A549 treated with RU486 at 1 μM for 4 hours (cell line): Measurements from ENCODE around the gene PEAK1. TPM values are rescaled to one million over a fixed set of nuclear protein-coding genes. Genes with fewer than 3 reads are reported as not detected.

Experiments
- total RNA-seq: library from RNA; stranded (reverse); fragments of 200-300 nt; extraction: Qiagen RNA extraction; gene quantifications from 5 replicates; pipeline ENCODE4 v1.2.3, GENCODE V29; 2022; ENCODE audit warnings: low read depth

Gene PEAK1, protein sequence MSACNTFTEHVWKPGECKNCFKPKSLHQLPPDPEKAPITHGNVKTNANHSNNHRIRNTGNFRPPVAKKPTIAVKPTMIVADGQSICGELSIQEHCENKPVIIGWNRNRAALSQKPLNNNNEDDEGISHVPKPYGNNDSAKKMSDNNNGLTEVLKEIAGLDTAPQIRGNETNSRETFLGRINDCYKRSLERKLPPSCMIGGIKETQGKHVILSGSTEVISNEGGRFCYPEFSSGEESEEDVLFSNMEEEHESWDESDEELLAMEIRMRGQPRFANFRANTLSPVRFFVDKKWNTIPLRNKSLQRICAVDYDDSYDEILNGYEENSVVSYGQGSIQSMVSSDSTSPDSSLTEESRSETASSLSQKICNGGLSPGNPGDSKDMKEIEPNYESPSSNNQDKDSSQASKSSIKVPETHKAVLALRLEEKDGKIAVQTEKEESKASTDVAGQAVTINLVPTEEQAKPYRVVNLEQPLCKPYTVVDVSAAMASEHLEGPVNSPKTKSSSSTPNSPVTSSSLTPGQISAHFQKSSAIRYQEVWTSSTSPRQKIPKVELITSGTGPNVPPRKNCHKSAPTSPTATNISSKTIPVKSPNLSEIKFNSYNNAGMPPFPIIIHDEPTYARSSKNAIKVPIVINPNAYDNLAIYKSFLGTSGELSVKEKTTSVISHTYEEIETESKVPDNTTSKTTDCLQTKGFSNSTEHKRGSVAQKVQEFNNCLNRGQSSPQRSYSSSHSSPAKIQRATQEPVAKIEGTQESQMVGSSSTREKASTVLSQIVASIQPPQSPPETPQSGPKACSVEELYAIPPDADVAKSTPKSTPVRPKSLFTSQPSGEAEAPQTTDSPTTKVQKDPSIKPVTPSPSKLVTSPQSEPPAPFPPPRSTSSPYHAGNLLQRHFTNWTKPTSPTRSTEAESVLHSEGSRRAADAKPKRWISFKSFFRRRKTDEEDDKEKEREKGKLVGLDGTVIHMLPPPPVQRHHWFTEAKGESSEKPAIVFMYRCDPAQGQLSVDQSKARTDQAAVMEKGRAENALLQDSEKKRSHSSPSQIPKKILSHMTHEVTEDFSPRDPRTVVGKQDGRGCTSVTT (N-terminal part only)
- total RNA-seq, result 5.0 to 9.7 TPM (median 9.4 TPM) in 5 replicates

DNA sequence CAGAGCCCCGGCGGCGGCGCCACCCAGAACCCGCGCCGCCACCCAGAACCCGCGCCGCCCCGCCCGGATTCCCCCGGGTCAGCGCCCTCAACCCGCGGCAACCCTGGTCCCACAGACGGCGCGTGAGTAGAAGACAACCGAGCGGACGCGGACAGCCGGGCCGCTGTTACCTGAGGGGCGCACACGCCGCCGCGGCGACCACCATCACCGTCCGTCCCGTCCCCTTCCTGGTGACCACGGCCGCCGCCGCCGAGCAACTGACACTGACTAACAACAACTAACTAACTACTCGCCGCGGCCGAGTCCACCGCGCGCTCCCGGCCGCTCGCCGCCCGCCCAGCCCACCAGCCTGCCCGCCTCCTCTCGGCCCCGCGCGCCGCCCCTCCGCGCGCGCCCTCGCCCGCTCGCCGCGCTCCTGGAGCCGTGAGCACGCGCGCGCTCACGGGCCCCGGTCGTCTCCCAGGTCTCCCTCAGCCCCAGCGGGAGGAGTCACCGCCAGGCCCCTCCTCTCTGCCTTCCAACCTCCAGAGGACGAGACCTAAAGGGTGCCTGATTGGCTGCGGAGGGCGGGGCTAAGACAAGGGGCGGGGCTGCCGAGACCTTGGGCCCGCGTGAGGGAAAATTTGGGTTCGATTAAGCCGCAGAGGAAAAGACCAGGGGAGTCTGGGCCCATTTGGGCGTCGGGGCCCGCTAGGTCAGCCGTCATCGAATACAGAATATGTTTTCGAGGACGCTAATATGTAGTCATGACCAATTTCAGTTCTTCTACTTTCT is at the start of gene PEAK1:
TSS of gene PEAK1 (minus strand) at position 269 of the 774 bp plus-strand sequence. CDS start 238,178 bp downstream, outside the sequence.

DNA sequence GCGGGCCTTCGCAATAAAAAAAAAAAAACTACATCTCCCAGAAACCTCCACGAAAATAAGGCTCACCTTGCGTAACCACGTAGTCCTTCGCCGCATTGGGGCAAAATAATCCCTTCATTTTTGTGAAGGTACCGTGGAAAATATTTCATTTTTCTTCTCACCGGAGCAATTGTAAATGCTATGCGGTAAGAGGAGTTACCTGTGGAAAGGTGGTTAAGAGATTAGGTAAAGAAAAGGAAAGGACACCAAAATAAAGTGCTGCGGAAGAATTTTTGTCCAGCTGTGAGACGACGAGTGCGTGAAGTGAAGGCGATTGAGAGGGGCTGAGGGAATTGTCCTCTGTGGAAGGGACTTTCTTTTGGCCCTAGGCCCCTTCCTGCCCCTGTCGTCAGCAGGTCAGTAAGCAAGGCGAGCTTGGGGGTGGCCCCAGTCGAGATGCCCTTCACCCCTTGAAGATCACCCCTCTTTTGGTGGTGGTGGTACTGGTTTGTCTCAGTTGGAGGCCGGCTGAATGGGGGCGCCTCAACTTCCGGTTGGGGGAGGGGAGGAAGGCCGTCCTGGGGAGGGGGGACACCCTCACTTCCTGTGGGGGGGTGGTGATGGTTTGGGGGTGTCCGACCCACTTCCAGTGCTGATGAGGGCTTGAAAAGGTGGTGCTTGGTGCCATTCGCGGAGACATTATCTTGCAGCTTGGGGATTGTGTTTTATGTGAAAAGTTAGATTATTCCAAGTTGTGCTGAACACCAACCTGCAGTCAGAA is 886 bp upstream of the PEAK1 start, which contains the start of gene HMG20A:
TSS of gene HMG20A (plus strand) at position 279 of the 760 bp plus-strand sequence. CDS start 37,520 bp downstream, outside the sequence.

DNA sequence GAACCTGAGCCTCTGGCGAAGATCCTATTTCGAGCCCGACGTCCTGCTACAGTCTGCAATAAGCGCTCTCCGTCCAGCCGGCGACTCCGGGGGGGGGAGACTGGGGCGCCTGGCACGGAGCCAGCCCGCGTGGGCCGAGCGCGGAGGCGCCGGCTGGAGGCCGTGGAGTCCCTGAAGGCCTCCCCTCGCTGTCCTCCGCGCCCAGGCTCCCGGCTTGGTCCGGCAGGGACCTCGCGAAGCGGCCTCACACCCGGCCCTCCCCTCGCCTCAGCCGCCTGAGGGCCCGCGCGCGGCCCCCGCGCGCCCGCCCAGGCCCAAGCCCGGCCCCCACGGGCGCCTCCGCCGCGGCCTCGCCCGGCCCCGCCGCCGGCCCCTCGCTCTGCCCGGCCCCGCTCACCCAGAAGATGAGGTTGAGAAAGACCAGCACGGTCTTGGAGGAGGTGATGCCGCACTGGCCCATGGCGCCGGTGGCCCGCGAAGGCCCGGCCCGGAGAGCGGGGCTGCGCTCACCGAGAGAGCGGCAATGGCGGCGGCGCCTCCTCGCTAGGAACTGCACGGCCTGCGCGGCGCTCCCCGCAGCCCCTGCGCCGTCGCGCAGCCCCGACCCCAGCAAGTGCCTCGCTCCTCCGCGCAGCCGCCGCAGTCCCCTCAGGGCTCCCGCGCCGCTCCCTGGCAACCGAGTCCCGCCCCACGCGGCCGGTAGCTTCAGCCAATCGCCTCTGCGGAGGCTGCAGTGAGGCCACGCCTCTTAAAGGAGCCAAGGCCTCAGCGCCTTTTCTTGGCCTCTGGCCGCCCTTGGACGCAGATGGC is 349.2 kb downstream of the PEAK1 start, which contains the start of gene TSPAN3:
TSS of gene TSPAN3 (minus strand) at position 615 of the 810 bp plus-strand sequence. CDS start at position 460, 155 bp downstream.

Other genes with a start within 250 kb of the PEAK1 start
- 24.6 to 37.7 TPM (median 28.1 TPM) in 5 replicates for gene HMG20A, start 784 bp upstream of the PEAK1 start, total RNA-seq
- 6.7 to 12.1 TPM (median 8.9 TPM) in 5 replicates for gene LINGO1, start 212.8 kb upstream of the PEAK1 start, total RNA-seq